Anterior cingulate cortex (tissue), 58 donors: ENCODE measurements around the gene GDF7.
"Not testable (repeated sequence)": the region's sequence is repeated elsewhere in the genome, so short reads cannot be mapped to it uniquely, and the experiment has no call there.

Experiments
- DNase-seq, 58 donors: peaks; one replicate each; lab custom pipeline; 2025; lab: John Stamatoyannopoulos, UW

Gene GDF7

DNA sequence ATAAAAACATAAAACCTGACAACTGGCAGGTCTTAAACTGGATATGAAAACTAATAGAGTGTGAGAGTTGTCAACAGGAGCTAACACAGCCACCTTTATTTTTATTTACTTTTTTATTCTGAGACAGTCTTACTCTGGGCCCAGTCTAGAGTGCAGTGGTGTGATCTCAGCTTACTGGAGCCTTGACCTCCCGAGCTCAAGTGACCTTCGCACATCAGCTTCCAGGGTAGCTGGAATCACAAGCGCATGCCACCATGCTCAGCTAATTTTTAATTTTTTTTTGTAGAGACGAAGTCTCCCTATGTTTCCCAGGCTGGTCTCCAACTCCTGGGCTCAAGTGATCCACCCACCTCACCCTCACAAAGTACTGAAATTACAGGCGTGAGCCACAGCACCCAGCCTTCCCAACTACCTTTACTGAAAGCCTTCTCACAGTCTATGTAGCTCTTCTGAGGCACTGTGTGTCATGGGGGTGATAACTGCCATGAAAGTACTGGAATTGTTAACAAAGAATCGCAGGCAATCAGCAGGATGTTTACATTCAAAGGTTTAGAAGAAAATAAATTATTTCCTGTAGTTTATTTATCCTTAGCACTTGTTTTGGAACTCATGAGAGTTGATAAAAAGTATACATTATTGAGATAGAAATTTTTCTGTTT, 24.3 kb downstream of the GDF7 start:
- no peak for DNase-seq

DNA sequence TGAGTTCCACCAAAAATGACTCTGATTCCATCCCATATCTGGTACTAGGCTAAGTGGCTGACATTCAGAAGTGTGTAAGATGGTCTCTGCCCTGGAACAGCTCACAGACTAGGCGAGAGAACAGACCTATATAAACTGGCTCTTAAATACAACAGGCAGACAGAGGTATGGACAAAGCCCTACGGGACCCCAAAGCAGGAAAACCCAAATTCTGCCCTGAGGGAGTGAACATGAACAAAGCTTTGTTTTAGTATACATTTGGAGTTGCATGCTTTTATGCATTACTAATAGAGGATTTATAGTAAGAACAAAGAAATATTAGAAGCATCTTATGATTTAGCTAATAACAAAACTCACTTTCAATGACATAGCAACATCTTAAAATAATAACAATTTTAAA, 25.1 kb downstream of the GDF7 start:
- DNase-seq: no peak

DNA sequence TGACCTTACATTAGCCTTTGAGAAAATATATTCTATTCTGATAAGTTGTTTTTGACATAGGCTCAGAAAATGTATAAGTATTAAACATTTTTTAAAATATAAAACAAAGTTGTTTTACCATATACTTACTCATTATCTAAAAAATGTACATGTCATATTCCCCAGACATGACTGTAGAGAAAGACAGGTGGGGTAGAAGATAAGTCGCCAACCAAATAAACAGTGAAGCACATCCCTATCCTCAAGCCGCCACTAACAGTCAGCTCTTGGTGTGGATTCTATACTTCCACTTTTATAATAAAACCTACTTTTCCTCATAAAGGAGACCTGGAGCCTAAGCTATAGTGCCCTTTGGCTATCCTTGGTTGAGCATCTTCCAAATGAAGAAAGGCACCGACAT, 26.4 kb downstream of the GDF7 start:
- no peak for DNase-seq

DNA sequence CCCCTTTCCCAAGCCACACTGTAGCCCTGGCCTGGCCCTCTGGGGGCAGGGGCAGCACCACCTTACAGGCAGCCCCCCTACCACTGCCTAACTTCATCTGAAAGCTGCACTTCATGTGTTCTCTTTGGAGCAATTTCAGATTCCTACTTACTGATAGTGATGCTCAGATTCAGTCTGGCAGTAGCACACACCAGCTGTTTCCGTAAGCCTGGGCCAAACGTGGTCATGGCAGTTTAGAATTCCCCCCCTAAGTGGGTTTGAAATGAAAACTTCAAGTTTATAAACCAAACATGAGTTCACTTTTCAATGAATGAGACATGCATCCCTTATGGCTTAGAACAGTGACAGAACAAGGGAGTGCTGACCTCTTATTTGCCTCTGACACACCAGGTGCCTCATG, 29.4 kb downstream of the GDF7 start:
- DNase-seq: no peak

DNA sequence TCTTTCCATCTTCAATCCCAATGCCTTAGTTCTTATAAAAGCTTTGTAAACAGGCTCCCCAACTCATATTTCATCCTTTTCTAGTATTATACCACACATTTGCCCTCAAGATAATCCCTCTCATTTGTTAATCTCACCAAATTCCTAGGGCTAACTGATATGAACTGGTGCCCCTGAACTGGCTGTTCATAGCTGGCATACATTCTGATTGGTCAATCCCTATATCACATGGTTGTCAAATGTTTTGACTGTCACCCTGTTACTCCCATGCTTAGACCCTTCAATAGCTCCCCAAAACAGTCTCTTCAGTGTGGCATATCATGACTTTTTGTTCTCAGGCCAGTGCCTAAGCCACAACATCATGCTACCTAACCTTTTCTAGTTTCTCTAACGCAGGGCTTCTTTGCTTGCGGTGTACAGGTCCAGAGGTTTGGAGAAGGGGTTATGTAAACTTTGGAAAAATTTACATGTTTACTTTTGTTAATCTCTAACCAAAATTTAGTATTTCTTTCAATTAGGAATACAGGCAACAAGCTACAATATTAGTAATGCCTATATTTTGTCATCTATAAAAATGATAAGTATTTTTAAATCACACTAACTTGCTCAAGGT, 30.5 kb downstream of the GDF7 start:
- DNase-seq: no peak

DNA sequence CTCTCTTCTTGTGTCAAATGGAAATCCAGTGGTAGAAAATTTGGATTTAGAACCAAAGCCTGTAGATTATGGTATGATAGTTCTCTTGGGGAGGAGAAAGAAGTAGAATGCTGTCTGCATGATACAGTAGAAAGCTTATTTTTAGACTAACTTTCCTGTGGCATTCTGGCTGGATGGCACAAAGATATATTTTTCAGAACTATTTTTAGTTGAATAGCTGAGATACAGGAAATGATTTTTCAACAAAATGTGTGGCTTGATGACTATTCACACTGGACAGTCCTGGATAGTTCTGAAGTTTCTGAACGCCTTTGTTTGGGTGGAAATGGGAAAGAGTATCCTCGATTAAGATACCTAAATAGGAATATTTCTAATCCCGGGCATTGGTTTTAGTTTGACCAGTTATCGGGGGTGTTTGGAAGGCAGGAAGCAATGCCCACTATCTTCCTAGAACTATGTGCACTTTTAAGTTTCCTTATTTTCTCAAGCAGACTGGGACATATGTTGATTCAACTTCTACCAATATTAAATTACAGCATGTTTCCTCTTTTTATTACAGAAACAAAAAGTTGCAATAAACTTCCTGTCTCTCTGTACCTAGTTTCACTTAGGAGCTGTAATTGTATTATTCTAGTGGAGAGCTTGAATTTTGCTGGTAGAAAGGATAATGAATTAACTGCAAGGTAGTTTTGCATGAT, 32.1 kb downstream of the GDF7 start:
- DNase-seq: no peak

DNA sequence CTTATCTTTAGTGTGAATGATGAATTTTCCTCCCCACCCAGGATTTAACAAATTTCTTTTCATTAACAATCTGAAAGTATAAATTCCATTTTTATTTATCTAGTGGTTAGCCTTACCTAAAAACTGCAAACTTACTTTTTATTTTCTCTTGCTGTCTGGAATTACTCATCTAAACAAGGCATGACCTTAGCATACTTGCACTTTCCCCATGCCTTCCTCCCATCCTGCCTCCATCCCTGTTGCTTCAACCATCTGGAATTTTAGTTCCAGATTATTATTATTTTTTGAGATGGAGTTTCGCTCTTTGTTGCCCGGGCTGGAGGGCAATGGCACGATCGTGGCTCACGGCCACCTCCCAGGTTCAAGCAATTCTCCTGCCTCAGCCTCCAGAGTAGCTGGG, 35.6 kb downstream of the GDF7 start:
- no peak for DNase-seq

DNA sequence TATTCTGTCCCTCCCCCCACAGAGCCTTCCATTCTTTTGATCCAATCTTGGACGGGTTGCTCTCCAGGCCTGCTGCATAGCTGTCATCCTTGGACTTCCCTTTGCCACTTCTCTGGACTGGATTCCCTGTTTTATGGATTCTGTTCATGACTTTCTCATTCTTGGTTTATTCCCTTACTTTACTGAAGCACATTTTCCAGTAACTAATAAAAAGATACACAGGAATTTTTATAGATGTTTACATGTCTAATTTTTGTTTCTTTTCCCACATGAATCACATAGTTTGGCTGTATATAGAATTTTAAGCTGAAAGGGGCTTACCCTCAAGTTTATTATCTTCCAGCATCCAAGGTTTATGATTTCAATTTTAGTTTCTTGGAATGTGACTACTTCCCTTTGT, 37.9 kb downstream of the GDF7 start:
- no peak for DNase-seq

DNA sequence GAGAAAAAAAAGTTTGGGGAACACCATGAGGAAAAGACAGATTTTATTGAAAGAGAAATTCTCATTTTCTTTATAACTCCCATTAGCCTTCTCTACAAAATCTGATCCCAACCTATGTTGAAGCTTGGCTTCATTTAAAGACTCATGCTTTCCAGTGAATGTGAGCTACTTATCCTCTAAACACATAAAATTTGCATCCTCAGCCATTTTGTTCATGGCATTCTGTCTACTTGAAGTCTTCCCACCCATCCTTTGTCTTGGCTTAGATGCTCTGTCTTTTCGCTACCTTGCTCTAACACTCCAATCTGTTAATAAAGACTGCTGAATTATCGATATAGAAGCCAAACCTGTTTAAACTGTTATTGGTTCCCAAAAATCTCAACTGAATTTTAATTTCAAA, 39.3 kb downstream of the GDF7 start:
- DNase-seq: no peak

DNA sequence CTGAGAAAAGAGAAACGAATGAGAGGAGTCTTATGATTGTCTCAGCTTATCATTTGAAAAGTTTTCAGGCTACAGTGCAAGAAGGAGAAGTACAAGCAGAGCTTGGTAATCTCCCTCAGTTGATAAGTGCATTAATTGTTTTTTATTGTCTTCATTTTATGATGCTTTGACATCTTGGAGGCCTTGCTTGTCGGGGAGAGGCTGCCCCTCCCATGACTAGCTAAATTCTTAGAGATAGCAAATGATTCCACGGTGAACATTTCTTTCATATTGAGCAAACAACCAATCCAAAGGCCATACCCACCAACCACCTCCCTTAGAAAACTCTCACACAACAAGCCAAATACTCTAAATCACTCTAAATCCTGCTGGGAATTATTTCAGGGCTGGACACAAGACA, 39.8 kb downstream of the GDF7 start:
- DNase-seq: no peak

DNA sequence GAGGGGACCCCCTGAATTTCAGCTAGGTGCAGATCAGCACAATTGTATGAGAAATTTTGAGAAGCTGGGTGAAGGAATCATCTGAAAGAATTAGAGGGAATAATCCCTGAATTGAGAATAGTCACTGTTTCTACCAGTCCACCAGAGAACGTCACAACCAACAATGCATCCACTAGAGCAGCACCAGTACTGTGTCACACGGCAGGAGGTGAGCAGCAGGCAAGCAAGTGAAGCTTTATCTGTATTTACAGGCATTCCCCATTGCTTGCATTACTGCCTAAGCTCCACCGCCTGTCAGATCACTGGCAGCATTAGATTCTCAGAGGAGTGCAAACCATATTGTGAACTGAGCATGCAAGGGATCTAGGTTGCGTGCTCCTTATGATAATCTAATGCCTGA, 40.7 kb downstream of the GDF7 start:
- no peak for DNase-seq

DNA sequence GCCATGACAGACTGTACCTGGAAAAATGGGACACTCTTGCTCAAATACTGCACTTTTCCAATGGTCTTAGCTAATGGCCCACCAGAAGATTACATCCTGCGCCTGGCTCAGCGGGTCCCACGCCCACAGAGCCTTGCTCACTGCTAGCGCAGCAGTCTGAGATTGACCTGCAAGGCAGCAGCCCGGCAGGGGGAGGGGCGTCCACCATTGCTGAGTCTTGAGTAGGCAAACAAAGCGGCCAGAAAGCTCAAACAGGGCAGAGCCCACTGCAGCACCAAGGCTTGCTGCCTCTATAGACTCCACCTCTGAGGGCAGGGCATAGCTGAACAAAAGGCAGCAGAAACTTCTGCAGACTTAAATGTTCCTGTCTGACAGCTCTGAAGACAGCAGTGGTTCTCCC, 44.7 kb downstream of the GDF7 start:
- DNase-seq: not testable (repeated sequence)

DNA sequence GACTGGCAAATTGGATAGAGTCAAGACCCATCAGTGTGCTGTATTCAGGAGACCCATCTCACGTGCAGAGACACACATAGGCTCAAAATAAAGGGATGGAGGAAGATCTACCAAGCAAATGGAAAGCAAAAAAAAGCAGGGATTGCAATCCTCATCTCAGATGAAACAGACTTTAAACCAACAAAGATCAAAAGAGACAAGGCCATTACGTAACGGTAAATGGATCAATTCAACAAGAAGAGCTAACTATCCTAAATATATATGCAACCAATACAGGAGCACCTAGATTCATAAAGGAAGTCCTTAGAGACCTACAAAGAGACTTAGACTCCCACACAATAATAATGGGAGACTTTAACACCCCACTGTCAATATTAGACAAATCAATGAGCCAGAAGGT, 46.6 kb downstream of the GDF7 start:
- not testable (repeated sequence) for DNase-seq

DNA sequence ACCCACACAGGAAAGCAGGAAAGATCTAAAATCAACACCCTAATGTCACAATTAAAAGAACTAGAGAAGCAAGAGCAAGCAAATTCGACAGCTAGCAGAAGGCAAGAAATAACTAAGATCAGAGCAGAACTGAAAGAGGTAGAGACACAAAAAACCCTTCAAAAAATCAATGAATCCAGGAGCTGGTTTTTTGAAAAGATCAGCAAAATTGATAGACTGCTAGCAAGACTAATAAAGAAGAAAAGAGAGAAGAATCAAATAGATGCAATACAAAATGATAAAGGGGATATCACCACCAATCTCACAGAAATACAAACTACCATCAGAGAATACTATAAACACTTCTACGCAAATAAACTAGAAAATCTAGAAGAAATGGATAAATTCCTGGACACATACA, 47.5 kb downstream of the GDF7 start:
- DNase-seq: not testable (repeated sequence)

DNA sequence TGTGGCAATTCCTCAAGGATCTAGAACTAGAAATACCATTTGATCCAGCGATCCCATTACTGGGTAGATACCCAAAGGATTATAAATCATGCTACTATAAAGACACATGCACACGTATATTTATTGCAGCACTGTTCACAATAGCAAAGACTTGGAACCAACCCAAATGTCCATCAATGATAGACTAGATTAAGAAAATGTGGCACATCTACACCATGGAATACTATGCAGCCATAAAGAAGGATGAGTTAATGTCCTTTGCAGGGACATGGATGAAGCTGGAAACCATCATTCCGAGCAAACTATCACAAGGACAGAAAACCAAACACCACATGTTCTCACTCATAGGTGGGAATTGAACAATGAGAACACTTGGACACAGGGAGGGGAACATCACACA, 49.2 kb downstream of the GDF7 start:
- not testable (repeated sequence) for DNase-seq

DNA sequence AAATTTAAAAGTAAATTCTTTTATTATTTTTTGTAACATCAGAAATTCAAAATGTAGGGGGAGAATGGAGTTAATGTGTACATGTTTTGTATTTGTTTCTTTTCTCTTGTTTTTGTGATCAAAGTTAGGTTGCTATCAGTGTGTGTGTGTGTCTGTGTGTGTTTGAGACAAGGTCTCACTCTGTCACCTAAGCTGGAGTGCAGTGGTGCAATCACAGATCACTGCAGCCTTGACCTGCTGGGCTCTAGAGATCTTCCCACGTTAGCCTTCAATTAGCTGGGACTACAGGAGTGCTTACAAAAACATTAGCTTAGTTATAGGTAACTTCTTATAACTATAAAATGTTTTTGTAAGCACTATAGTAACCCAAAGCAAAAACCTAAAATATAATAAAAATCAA, 50.7 kb downstream of the GDF7 start:
- no peak for DNase-seq

DNA sequence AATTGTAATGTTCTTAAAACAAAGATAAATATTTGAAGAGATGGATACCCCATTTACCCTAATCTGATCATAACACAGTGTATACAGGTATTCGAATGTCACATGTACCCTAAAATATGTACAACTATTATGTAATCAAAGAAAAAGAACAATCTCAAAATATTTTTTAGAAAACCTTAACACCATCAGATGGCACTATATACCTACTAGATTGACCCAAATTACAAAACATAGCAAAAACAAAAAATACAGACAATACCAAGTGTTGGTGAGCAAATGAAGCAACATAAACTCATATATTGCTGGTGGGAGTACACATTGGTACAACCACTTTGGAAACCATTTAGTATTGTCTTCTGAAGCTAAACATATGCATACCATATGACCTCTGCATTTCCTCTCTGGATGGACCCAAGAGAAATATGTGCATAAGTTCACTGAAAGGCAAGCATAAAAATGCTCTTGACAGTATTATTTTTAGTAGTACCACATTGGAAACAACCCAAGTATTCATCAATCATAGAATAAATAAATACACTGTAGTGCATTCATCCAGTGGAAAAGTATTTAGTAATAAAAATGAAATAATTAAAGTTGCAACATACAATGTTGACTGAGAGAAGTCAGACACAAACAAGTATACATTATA, 55.8 kb downstream of the GDF7 start:
- DNase-seq: no peak

DNA sequence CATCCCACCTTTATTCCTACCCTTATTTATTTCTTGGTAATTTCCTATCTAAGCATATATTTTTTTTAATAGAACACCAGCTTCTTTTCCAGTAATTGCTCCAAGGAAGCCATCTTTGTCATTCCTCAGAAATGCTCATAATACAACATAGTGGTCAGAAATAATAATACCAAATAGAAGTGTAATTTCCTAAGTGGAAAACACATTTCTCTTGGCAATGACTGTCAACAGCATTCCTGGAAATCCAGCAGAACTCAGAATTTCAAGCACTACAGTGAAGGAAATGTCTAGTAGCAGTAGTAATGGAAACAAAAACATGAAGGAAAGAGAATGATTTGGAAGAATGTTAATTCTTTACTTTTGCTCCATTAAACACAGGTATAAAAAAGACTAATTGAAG, 56.6 kb downstream of the GDF7 start:
- DNase-seq: no peak

DNA sequence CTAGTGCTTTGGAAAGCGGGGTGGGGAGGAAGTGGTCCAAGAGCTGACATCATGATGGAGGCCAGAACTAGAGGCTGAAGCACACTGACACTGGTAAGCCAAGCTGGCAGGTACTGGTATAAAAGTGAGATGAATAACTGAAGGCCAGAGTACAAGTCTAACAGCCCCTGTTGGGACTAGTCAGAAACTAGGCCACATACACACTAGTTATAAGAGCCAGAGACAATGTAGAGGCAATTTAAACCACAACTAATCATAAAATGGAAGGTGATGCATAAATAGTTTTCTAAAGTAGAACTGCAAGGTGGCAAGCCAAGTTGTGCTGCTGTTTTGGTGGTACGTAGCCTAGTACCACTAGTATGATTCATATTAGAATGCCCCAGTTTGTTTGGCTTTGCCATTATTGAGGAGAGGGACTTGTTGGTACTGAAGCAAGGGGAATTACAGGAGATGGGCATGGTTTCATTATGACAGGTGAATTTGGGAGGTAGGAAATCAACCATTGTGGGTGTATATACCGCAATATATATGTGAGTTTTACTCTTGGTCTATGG, 57.6 kb downstream of the GDF7 start:
- DNase-seq: no peak

DNA sequence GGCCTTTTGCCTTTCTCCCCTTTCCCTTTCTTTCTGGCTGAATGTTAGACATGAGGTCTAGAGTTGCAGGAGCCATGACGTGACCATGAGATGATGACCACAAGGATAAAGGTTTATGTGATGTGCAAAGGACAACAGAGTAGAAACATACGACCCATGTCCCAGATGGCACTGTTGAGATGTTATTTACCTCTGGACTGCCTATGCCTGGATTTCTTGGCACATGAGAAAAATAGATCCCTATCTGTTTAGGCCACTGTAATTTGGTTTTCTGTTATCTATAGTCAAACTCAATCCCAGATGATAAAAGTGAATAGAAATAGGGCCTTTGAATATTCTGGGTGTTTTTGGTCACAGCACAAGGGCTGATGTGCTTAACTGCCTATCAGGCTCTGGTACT, 58.8 kb downstream of the GDF7 start:
- DNase-seq: no peak

DNA sequence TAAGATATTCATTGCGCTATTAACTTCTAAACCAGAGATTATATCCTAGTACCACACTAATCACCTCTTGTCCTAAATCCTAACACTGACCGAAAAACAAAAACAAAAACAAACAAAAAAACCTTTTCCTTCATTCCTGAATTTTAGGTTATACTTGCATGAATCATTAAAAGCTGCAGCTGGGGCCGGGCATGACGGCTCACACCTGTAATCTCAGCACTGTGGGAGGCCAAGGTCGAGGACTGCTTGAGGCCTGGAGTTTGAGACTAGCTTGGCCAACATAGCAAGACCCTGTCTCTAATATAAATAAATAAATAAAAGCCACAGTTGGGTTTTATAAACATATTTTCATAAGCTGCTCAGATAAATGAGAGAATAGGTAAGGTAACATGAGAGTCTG, 60.0 kb downstream of the GDF7 start:
- no peak for DNase-seq
